KOPT-K1 (cell line): ENCODE results near the gene ARID5A.
A peak's percentile ranks its signal among the peaks of the same experiment; 100 is the strongest.

Experiments
- H3K27ac ChIP-seq: fragments of 200-600 bp; sonication (generic); 2 replicates; pipeline ENCODE4 v1.5.1; 2016; ENCODE audit warnings: antibody characterized with exemption, mild to moderate bottlenecking, low read depth, low read length; ENCODE audit not compliant: poor library complexity, severe bottlenecking
- H3K36me3 ChIP-seq: fragments of 200-600 bp; sonication (generic); 2 replicates; pipeline ENCODE4 v1.5.1; 2017; ENCODE audit warnings: antibody characterized with exemption, mild to moderate bottlenecking, low read length, moderate library complexity; ENCODE audit not compliant: insufficient read depth
- H3K9me3 ChIP-seq: fragments of 200-600 bp; sonication (generic); 2 replicates; pipeline ENCODE4 v1.5.1; 2017; ENCODE audit warnings: antibody characterized with exemption, low read length, mild to moderate bottlenecking; ENCODE audit not compliant: insufficient read depth, poor library complexity, severe bottlenecking

The ARID5A gene

DNA sequence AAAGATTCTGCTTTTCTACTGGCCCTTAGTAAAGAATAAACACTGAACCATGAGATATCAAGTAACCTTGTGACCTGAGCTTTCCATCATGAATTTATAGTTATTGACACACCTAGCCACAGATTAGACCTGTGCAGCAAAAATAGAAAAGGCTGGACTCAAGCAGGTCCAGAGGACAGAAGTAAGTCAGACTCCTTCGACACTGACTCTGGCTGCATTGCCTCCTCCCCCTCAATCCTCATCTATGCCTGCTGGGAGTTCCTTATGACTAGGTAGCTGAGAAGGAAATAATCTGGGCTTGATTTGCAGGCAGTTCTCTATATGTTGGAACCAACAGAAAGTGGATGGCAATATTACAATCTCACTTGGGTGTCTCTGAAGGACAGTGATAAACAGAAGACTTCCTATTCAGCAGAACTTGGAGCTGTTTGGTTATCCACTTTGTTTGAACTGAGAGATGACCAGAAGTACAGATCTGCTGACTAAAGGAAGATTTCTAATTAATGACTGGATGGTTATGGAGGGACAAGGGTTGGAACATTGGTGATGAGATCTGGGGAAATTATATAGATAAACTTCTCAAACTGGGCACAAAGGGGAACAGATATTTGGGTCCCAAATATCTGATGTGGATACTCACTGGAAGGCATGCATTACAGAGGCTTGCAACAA is 39.4 kb downstream of the ARID5A start:
- Histone ChIP-seq H3K36me3 (no peaks in the 10 kb centered on the region), H3K27ac (no peak overlapping the region), H3K9me3 (no peaks in the 10 kb centered on the region)

GRCh38 chr2:96577501-96577900 is 40.9 kb downstream of the ARID5A start:
- H3K36me3 ChIP-seq, result no peaks in the 10 kb centered on the region
- H3K27ac ChIP-seq, result no peak overlapping the region
- H3K9me3 ChIP-seq, result no peaks in the 10 kb centered on the region

GRCh38 chr2:96578731-96579130 is 42.2 kb downstream of the ARID5A start:
- no peak overlapping the region for H3K27ac ChIP-seq
- peaks cover 6% of the 10 kb centered on the region for H3K36me3 ChIP-seq
- no peaks in the 10 kb centered on the region for H3K9me3 ChIP-seq

DNA sequence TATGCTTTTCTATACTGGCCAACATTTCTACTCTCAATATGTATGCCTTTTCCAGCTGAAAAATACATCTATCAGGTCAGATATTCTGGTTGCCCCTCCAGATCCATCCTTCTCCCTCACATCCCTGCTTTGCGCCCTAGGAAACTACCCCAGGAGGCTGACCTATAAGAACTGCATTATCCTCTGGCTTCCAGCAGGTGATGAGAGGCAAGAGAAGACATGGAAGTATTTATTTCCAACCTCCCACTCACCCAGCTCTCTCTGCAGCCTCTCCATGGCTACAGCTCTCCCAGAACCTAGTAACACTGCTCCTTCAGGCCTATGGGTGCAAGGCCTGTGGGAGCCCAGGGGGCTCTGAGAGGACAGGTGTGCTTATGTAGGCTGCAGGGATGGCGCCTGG is 42.9 kb downstream of the ARID5A start:
- H3K36me3 ChIP-seq, result peaks cover 12% of the 10 kb centered on the region
- H3K9me3 ChIP-seq, result no peaks in the 10 kb centered on the region

GRCh38 chr2:96580771-96581170 is 44.2 kb downstream of the ARID5A start:
- Histone ChIP-seq H3K9me3 (no peaks in the 10 kb centered on the region), H3K36me3 (peaks cover 25% of the 10 kb centered on the region), H3K27ac (no peak overlapping the region)

More for the DNA sequence above, 42.9 kb downstream of the ARID5A start:
- H3K27ac ChIP-seq, result no peak overlapping the region

- peaks cover 45% of the 10 kb centered on the region for H3K36me3 ChIP-seq
- H3K9me3 ChIP-seq, result no peaks in the 10 kb centered on the region
- no peak overlapping the region for H3K27ac ChIP-seq
Observed at GRCh38 chr2:96584017-96584416, 47.5 kb downstream of the ARID5A start.

DNA sequence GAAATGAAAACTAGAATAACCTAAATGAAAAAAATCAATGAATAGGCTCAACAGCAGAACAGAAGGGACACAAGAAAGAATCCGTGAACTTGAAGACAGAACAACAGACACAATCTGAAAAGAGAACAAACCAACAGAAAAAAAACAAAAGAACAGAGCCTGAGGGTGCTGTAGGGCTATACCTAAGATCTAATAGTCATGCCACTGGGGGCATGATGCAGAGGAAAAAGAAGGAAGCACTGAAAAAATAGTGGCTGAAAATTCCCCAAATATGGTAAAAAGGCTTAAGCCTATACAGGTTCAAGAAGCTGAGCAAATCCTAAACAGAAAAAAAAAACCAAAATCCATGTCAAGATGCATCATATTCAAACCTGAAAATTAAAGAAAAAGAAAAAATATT is 51.3 kb downstream of the ARID5A start:
- peaks cover 76% of the 10 kb centered on the region for H3K36me3 ChIP-seq
- no peaks in the 10 kb centered on the region for H3K9me3 ChIP-seq
- no peak overlapping the region for H3K27ac ChIP-seq

GRCh38 chr2:96591054-96591453 is 54.5 kb downstream of the ARID5A start:
- H3K36me3 ChIP-seq, result peaks cover 80% of the 10 kb centered on the region

GRCh38 chr2:96591494-96591893 is 54.9 kb downstream of the ARID5A start:
- Histone ChIP-seq H3K36me3 (peaks cover 81% of the 10 kb centered on the region), H3K9me3 (no peaks in the 10 kb centered on the region), H3K27ac (no peak overlapping the region)

More at GRCh38 chr2:96591054-96591453, 54.5 kb downstream of the ARID5A start:
- Histone ChIP-seq H3K9me3 (no peaks in the 10 kb centered on the region), H3K27ac (no peak overlapping the region)

GRCh38 chr2:96594282-96594681 is 57.7 kb downstream of the ARID5A start:
- Histone ChIP-seq H3K27ac (peak overlapping the region; percentile 52), H3K36me3 (peaks cover 91% of the 10 kb centered on the region), H3K9me3 (no peaks in the 10 kb centered on the region)

DNA sequence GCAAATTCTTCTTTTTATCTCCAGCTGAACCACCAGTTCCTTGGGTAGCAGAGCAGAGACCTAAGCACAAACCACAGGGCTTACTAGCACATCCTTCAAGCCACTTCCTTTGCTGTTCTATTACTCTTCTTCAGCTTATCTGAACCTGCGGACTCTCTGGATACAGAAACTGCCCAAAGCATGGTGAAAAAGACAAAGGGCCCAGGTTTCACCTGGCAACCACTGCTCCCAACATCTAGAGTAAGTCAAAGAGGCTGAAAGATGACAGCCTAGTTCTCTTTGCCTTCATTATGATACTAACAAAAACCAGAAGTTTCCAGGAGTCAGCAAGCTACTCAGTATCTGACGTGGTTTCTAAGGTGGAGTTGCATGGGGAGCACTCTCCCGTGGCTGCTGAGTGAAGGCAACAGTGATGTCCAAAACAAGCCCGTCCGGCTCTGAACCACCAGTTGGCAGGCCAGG is 58.2 kb downstream of the ARID5A start:
- peak overlapping the region; percentile 52 for H3K27ac ChIP-seq
- peaks cover 91% of the 10 kb centered on the region for H3K36me3 ChIP-seq
- H3K9me3 ChIP-seq, result no peaks in the 10 kb centered on the region

- peaks cover 97% of the 10 kb centered on the region for H3K36me3 ChIP-seq
- H3K9me3 ChIP-seq, result no peaks in the 10 kb centered on the region
- no peak overlapping the region for H3K27ac ChIP-seq
Observed at GRCh38 chr2:96596596-96596995, 60.0 kb downstream of the ARID5A start.

- H3K27ac ChIP-seq, result no peak overlapping the region
- H3K36me3 ChIP-seq, result peaks cover 97% of the 10 kb centered on the region
- H3K9me3 ChIP-seq, result no peaks in the 10 kb centered on the region
Observed at GRCh38 chr2:96599941-96600340, 63.4 kb downstream of the ARID5A start.

DNA sequence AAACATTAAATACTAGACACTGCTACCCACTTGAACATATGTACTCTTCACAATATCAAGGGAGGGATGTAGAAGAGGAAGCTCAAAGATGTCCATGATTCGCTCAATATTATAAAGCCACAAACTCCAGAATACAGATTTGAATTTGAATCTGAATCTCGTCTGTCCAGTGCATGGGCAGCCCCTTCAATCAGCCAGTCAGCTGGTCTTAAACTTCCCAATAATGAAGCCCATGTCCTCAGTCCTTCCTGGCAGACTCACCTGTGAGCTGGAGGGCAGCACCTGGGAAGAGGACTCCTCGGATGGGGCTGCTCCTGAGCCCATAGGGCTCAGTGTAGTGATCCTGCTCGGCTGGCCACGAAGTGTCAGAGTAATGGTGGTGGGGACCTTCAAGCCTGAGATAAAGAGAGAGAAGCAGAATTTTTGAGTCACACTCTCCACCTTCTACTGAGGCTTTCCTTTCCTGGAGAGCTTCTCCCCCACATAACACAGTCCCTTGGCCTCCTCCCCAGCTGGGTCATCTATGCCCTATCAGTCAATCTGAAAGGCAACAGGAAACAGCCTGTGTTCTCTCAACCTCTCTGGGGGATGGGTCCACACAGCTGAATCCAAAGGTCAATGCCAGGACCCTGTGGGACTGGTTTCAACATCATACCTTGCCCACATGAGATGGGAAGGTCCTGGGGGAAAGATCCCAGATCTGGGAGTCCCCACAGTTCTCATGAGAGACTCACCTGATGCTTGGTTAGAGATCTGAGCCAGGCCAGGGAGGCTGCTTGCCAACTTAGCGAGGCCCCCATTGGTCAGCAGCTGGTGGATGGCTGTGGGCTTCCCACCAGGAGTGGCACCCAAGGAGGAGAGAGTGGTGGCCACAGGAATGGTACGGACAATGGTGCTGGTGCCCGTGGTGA is 65.1 kb downstream of the ARID5A start:
- Histone ChIP-seq H3K9me3 (no peaks in the 10 kb centered on the region), H3K36me3 (peaks cover 97% of the 10 kb centered on the region), H3K27ac (no peak overlapping the region)
